HG03064 (cell line): ENCODE data around the gene CACNG8.
"Not testable (repeated sequence)": the region's sequence is repeated elsewhere in the genome, so short reads cannot be mapped to it uniquely, and the experiment has no call there.

Source experiments
- ATAC-seq: cut with Tn5 transposase; IDR thresholded peaks from one replicate; pipeline ENCODE4 v1.9.1; 2021; ENCODE audit warnings: low read depth; ENCODE audit not compliant: unreplicated experiment

CACNG8 gene

DNA sequence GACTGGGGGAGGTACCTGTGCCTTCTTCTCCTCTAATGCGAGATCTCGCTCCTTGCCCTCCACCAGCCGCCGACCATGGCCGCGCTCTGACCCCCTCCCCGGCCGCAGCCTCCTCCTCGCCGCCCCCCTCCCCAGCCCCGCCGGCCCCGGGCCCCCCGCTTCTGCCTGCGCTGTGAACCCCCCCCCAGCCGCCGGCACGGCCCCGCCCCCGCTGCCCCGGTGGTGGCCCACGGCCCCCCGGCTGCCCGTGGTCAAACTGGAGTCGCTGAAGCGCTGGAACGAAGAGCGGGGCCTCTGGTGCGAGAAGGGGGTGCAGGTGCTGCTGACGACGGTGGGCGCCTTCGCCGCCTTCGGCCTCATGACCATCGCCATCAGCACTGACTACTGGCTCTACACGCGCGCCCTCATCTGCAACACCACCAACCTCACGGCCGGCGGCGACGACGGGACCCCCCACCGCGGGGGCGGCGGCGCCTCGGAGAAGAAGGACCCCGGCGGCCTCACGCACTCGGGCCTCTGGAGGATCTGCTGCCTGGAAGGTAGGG, at the start of gene CACNG8:
CACNG8 (plus strand) TSS at position 51 of the 545 bp plus-strand sequence.
- ATAC-seq: no peak

DNA sequence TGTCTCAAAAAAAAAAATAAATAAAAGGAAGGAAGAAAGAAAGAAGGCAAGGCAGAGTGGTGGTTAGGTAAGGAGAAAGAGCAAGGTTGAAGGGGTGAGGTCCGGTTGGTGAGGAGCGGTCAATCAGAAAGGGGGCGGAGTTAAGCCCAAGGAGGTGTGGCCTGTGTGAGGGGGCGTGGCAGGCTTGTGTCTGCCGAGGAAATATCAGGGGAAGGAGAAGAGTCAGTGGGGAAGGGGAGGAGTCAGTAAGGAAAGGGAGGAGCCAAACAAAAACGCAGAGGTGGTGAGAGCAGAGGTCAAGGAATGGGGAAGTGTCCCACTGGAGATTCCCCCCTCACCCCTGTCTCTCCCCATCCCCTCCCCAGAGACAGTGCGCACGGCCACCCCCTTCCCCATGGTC, 47.7 kb upstream of the CACNG8 start:
- no peak for ATAC-seq

- ATAC-seq: no peak
Measured at GRCh38 chr19:53916004-53916403, 46.7 kb upstream of the CACNG8 start.

- no peak for ATAC-seq
Measured at GRCh38 chr19:53917356-53917755, 45.4 kb upstream of the CACNG8 start.

DNA sequence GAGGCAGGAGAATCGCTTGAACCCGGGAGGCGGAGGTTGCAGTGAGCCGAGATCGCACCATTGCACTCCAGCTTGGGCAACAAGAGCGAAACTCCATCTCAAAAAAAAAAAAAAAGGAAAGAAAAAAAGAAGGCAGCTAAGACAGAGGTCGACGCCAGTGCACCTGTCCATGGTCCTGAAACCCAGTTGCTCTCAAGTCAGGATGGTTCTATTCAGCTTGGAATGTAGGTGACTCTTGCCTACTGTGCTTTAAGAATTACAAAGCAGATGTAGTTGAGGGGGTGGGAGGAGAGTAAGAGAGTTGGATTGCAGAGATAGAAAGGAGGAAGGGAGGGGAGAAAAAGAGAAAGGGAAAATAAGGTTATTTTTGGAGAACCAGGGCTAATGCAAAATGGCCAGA, 35.0 kb upstream of the CACNG8 start:
- ATAC-seq: no peak

GRCh38 chr19:53936029-53936428, 26.7 kb upstream of the CACNG8 start:
- no peak for ATAC-seq

DNA sequence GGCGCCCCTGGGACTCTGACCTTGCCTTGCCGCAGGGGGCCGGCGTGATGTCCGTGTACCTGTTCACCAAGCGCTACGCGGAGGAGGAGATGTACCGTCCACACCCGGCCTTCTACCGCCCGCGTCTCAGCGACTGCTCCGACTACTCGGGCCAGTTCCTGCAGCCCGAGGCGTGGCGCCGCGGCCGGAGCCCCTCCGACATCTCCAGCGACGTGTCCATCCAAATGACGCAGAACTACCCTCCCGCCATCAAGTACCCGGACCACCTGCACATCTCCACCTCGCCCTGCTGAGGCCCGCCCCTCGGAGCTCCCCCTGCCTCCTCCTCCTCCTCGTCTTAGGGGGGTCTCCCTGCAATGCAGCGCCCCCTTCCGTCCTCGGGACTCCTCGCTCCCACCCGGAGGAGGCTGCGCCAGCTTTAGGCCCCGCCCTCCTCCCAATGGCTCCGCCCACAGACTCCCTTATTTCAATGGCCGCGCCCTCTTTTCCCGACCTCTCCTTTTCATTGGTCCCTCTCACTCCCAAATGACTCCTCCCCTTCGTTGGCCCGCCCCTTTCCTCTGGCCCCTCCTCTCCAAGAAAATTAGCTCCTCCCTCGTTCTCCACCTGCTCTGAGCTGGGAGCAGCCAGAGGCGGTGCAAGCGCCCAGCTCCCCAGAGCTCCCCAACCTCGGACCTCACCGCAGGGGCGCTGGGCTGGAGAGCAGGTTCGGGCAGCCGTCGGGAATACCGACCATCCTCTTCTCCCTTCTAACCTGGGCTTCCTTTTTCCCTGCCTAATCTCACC, 20.5 kb upstream of the CACNG8 start:
- ATAC-seq: no peak

- no peak for ATAC-seq
Measured at GRCh38 chr19:53944416-53944815, 18.3 kb upstream of the CACNG8 start.

DNA sequence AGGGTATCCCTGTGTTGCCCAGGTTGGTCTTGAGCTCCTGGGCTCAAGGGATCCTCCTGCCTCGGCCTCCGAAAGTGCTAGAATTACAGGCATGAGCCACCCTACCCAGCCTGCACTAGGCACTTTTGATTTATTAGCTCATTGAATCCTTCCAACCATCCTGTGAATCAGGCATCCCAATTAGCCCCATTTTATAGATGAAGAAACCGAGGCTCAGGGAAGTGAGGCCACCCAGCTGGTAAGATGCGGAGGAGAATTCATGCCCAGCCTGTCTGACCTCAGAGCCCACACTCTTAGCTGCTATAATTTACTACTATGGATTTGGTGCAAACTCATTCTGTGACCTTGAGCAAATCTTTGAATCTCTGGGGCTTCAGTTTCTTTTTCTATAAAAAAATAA, 17.8 kb upstream of the CACNG8 start:
- ATAC-seq: no peak

DNA sequence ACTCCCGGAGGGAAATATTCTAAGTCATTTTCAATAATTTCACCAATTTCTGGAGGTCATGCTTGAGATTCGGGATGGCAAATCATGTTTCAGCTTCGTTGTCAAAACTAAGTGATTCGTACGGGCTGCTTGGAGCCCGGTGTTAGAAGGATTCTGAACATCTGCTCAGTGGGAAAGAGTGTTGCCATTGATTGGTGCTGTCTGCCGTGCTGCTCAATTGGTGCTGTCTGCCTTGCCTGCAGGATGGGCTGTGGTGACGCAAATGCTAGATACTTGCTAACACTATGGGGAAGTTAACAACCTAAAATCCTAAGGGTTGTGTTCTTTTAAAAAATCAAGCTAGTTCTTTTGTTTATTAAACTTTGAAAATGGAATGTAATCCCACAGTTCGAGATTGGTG, 17.3 kb upstream of the CACNG8 start:
- ATAC-seq: no peak

- no peak for ATAC-seq
Measured at GRCh38 chr19:53945998-53946397, 16.7 kb upstream of the CACNG8 start.

- no peak for ATAC-seq
Measured at GRCh38 chr19:53947624-53948023, 15.1 kb upstream of the CACNG8 start.

GRCh38 chr19:53948611-53949010, 14.1 kb upstream of the CACNG8 start:
- ATAC-seq: not testable (repeated sequence)

- no peak for ATAC-seq
Measured at GRCh38 chr19:53951436-53951835, 11.3 kb upstream of the CACNG8 start.

GRCh38 chr19:53951947-53952346, 10.8 kb upstream of the CACNG8 start:
- ATAC-seq: no peak

DNA sequence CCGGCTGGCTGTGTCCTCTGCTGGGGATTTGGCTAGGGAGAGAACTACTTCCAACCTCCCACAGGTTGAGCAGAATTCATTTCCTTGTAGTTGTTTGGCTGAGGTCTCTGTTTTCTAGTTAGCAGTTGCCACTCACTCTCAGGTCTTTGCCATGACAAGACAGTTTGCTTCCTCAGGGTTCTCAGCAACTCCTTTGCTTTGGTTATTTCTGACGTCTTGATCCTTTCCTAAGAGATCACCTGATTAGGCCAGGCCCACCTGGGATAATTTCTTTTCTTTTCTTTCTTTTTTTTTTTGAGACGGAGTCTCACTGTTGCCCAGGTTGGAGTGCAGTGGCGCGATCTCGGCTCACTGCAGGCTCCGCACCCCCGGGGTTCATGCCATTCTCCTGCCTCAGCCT, 9.4 kb upstream of the CACNG8 start:
- ATAC-seq: no peak

GRCh38 chr19:53957448-53958167, 5.1 kb upstream of the CACNG8 start:
- no peak for ATAC-seq

DNA sequence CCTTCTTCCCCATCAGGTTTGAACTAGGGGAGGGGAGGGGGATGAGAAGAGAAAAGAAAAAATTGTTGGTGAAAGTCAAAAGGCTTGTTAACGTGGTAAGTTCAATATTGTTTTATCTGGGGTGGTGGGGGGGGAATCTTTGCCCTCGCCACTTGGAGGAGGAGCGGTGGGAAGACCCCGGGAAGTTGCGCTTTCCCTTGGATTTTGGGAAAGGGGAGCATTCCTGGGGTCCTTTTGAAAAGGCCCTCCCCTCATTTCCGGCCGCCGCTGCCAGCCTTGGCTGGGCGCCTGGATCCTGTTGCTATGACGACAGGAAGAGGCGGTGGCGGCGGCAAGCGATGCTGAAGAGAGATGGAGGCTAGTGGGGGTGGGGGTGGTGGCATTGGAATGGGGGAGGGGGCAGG, 4.6 kb upstream of the CACNG8 start:
- no peak for ATAC-seq

- ATAC-seq: no peak
Measured at GRCh38 chr19:53958823-53959757, 3.6 kb upstream of the CACNG8 start.

GRCh38 chr19:53960187-53960586, 2.5 kb upstream of the CACNG8 start:
- no peak for ATAC-seq

DNA sequence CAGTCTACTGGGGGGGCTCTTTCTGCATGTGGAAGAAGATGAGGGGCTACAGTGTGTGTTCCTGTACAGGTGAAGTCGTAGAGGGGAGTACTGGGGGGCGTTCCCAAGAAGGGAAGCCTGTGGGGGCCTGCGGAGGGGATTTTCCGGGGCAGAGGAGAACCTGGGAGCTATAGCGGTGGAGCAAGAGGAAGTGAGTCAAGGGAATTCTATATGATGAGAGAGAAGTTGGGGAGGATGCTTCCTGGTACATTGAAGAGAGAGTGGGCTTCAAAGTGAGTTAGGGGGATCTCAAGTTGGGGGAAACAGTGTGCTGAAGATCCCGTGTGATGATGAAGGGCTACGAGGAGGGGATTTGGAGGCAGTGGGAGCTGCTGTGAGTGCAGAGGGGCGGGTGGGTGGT, 1.9 kb upstream of the CACNG8 start:
- no peak for ATAC-seq
